ENCODE data around the gene SLC6A19. TPM values are rescaled to one million over a fixed set of nuclear protein-coding genes. Genes with fewer than 3 reads are reported as not detected.

Gene SLC6A19
- total and polyA plus RNA-seq, 2 of the 4 experiments (the other 2 are of a cell fraction): not detected

DNA sequence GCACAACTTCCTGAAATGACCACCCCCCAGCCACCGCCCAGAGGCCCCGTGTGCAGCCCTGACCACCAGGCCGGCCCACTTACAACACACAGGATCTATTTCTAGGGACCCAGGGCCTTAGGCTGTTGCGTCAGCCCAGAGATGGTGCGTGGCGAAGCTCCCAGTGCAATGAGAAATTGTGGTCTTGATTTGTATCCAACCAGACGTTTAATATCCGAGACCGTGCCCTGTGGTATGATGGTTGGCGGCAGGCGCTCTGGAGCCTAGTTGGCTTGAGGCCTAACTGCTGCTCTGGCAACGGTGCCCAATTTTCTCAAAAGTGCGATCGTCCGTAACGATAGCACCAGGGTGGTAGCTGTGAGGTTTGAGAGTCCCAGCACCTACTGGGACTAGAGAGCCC lies 32.6 kb upstream of the SLC6A19 start:
- no TSS peak for BruUV-seq (replicated peaks)
- WGBS, 2 experiments (ENCODE audit: extremely low coverage in 2 of 2, insufficient read length in 1 of 2): 100% methylated on average over 1 of the region's 16 CpGs; no CpG with 5 or more reads in 1 of the 2 experiments
- Histone ChIP-seq H4K5ac (ENCODE audit: low read depth, low read length) (no peak overlapping the region), H3K18ac (ENCODE audit: low read depth, low read length) (no peak overlapping the region), H2BK20ac (ENCODE audit: low read depth, low read length) (no peak overlapping the region), H2AFZ (replicated peaks; ENCODE audit: low read length, poor library complexity) (no peak overlapping the region), H3K9ac (ENCODE audit: low read depth, low read length) (no peak overlapping the region), H3K36me3 (ENCODE audit: control insufficient read depth, insufficient read depth, low read length) (no peaks in the 10 kb centered on the region), H3K56ac (ENCODE audit: extremely low read depth, insufficient read depth, low read length) (no peak overlapping the region), H3K4me3 (ENCODE audit: insufficient read depth, low read depth, low read length) (no peak overlapping the region), H3K27ac (ENCODE audit: insufficient read depth, low read length) (no peak overlapping the region), H3K79me1 (ENCODE audit: low read depth in 1 of 2, low read length in 2 of 2) (no peaks in the 10 kb centered on the region), H2AK9ac (replicated peaks; ENCODE audit: low read depth, low read length, poor library complexity) (no peak overlapping the region), H2BK120ac (ENCODE audit: low read depth, low read length) (no peak overlapping the region), H4K8ac (ENCODE audit: low read depth in 2 of 2, low read length in 2 of 2) (no peak overlapping the region), H3K9me1 (ENCODE audit: insufficient read depth, low read length) (no peaks in the 10 kb centered on the region), H3K27me3 (ENCODE audit: control insufficient read depth, insufficient read depth, low read length) (peaks cover 11% of the 10 kb centered on the region; the same call in 1 of the 2 replicates), H3K4me1 (ENCODE audit: control insufficient read depth, insufficient read depth, low read length) (peaks cover 2% of the 10 kb centered on the region; the same call in 1 of the 2 replicates), H4K91ac (ENCODE audit: insufficient read depth, low read depth, low read length) (no peak overlapping the region), H2BK5ac (ENCODE audit: low read depth, low read length, poor library complexity, severe bottlenecking) (no peak overlapping the region), H3K4ac (ENCODE audit: low read depth, low read length) (no peak overlapping the region), H3K14ac (replicated peaks; ENCODE audit: low read depth, low read length) (no peak overlapping the region), H3K23ac (ENCODE audit: low read depth, low read length) (no peak overlapping the region), H4K20me1 (ENCODE audit: insufficient read depth, low read length) (0 out of 2 replicates have a peak, but pooled peaks cover 4% of the 10 kb centered on the region), H3K9me3 (ENCODE audit: control insufficient read depth, insufficient read depth, low read length) (no peaks in the 10 kb centered on the region), H2BK15ac (ENCODE audit: low read depth, low read length) (no peak overlapping the region), H2AK5ac (ENCODE audit: low read depth, low read length) (no peak overlapping the region), H3K4me2 (ENCODE audit: low read depth, low read length) (no peak overlapping the region)
- intact Hi-C loops (cut with micrococcal nuclease): loop anchor here (2.0 kb wide), 1 partner anchor 476 kb away; no protein-coding TSS in a partner anchor
- ATAC-seq (ENCODE audit: low read depth): no peak
- ChIA-PET CTCF (interaction anchor here (1.7 to 2.3 kb wide), 2 partner anchors 245 to 476 kb away, joined by 4 to 6 read pairs; no protein-coding TSS in a partner anchor), POLR2A (ENCODE audit: unreplicated experiment) (no interaction called here)
- no peak for TF ChIP-seq CEBPB (IDR thresholded peaks at IDR 0.05; ENCODE audit: low read depth, low read length)
- no peak for TF ChIP-seq FOS (IDR thresholded peaks at IDR 0.05; ENCODE audit: low read depth, low read length)
- TF ChIP-seq BHLHE40 (IDR thresholded peaks at IDR 0.05; ENCODE audit: low read depth, low read length): no peak
- TF ChIP-seq, protein P1, sequence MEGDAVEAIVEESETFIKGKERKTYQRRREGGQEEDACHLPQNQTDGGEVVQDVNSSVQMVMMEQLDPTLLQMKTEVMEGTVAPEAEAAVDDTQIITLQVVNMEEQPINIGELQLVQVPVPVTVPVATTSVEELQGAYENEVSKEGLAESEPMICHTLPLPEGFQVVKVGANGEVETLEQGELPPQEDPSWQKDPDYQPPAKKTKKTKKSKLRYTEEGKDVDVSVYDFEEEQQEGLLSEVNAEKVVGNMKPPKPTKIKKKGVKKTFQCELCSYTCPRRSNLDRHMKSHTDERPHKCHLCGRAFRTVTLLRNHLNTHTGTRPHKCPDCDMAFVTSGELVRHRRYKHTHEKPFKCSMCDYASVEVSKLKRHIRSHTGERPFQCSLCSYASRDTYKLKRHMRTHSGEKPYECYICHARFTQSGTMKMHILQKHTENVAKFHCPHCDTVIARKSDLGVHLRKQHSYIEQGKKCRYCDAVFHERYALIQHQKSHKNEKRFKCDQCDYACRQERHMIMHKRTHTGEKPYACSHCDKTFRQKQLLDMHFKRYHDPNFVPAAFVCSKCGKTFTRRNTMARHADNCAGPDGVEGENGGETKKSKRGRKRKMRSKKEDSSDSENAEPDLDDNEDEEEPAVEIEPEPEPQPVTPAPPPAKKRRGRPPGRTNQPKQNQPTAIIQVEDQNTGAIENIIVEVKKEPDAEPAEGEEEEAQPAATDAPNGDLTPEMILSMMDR (conservative IDR thresholded peaks at IDR 0.05; ENCODE audit: low read depth, low read length): no peak
- TF ChIP-seq RCOR1 (IDR thresholded peaks at IDR 0.05; ENCODE audit: insufficient replicate concordance, low read length): no peak
- TF ChIP-seq CHD1 (IDR thresholded peaks at IDR 0.05; ENCODE audit: low read depth, low read length): no peak
- TF ChIP-seq, protein P2, sequence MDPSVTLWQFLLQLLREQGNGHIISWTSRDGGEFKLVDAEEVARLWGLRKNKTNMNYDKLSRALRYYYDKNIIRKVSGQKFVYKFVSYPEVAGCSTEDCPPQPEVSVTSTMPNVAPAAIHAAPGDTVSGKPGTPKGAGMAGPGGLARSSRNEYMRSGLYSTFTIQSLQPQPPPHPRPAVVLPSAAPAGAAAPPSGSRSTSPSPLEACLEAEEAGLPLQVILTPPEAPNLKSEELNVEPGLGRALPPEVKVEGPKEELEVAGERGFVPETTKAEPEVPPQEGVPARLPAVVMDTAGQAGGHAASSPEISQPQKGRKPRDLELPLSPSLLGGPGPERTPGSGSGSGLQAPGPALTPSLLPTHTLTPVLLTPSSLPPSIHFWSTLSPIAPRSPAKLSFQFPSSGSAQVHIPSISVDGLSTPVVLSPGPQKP (IDR thresholded peaks at IDR 0.05; ENCODE audit: borderline replicate concordance, low read depth, low read length): no peak
- no peak for TF ChIP-seq MXI1 (IDR thresholded peaks at IDR 0.05; ENCODE audit: borderline replicate concordance, low read depth, low read length)
- TF ChIP-seq RFX5 (IDR thresholded peaks at IDR 0.05; ENCODE audit: low read depth, low read length): no peak
- TF ChIP-seq MAFK (IDR thresholded peaks at IDR 0.05; ENCODE audit: low read depth, low read length): no peak
- TF ChIP-seq MAZ (IDR thresholded peaks at IDR 0.05; ENCODE audit: borderline replicate concordance, low read depth, low read length): no peak
- TF ChIP-seq, protein P3, sequence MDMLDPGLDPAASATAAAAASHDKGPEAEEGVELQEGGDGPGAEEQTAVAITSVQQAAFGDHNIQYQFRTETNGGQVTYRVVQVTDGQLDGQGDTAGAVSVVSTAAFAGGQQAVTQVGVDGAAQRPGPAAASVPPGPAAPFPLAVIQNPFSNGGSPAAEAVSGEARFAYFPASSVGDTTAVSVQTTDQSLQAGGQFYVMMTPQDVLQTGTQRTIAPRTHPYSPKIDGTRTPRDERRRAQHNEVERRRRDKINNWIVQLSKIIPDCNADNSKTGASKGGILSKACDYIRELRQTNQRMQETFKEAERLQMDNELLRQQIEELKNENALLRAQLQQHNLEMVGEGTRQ (IDR thresholded peaks at IDR 0.05; ENCODE audit: low read depth, low read length): no peak
- dilution Hi-C loops (cut with HindIII; ENCODE audit: low sequenced_read_pairs, unreplicated experiment): no loop called here
- in situ Hi-C loops (cut with MboI; ENCODE audit: low sequenced_read_pairs): loop anchor here (5.0 kb wide), 1 partner anchor 474 kb away; no protein-coding TSS in a partner anchor
- no peak for DNase-seq

All from IMR-90 (cell line).